Loucy (cell line): ENCODE results near the gene PAPSS2.

Experiments used
- H2AFZ ChIP-seq: fragments of 200-600 bp; sonication (generic); 2 replicates; pipeline ENCODE4 v1.6.0; 2016; ENCODE audit warnings: antibody characterized with exemption, mild to moderate bottlenecking, low read length, moderate library complexity
- H3F3A ChIP-seq: fragments of 200-600 bp; 2 replicates; pipeline ENCODE4 v1.6.0; 2016; ENCODE audit warnings: antibody characterized with exemption, low read depth, mild to moderate bottlenecking
- H3K27me3 ChIP-seq: fragments of 200-600 bp; sonication (generic); 2 replicates; pipeline ENCODE4 v1.6.1; 2014; ENCODE audit warnings: low read length, mild to moderate bottlenecking; ENCODE audit not compliant: insufficient read depth, poor library complexity, severe bottlenecking
- H3K36me3 ChIP-seq: fragments of 200-600 bp; sonication (generic); 2 replicates; pipeline ENCODE4 v1.6.1; 2016; ENCODE audit warnings: low read length; ENCODE audit not compliant: insufficient read depth
- H3K4me1 ChIP-seq: fragments of 200-600 bp; sonication (generic); 2 replicates; pipeline ENCODE4 v1.5.1; 2014; ENCODE audit warnings: low read length, mild to moderate bottlenecking; ENCODE audit not compliant: insufficient read depth, poor library complexity, severe bottlenecking
- H3K4me2 ChIP-seq: fragments of 200-600 bp; sonication (generic); 2 replicates; pipeline ENCODE4 v1.6.0; 2014; ENCODE audit warnings: antibody characterized with exemption, low read length, low read depth, mild to moderate bottlenecking; ENCODE audit not compliant: poor library complexity, severe bottlenecking
- H3K4me3 ChIP-seq: fragments of 200-600 bp; sonication (generic); 2 replicates; pipeline ENCODE4 v1.5.1; 2014; ENCODE audit warnings: low read length, mild to moderate bottlenecking, mixed read lengths; ENCODE audit not compliant: poor library complexity, severe bottlenecking
- H3K79me2 ChIP-seq: fragments of 200-600 bp; sonication (generic); 2 replicates; pipeline ENCODE4 v1.6.1; 2014; ENCODE audit warnings: low read length; ENCODE audit not compliant: insufficient read depth
- H3K9ac ChIP-seq: fragments of 200-600 bp; sonication (generic); 2 replicates; pipeline ENCODE4 v1.6.0; 2014; ENCODE audit warnings: mild to moderate bottlenecking, low read depth, low read length, moderate library complexity; ENCODE audit not compliant: poor library complexity, severe bottlenecking
- H3K9me2 ChIP-seq: fragments of 200-600 bp; sonication (generic); replicated peaks from 2 replicates; pipeline ENCODE4 v1.6.1; 2016; ENCODE audit warnings: low read depth, low read length, mixed read lengths
- H3K9me3 ChIP-seq: fragments of 200-600 bp; sonication (generic); 2 replicates; pipeline ENCODE4 v1.6.1; 2014; ENCODE audit warnings: mild to moderate bottlenecking, antibody characterized with exemption, low read length, low read depth; ENCODE audit not compliant: insufficient read depth
- H4K20me1 ChIP-seq: fragments of 200-600 bp; sonication (generic); 2 replicates; pipeline ENCODE4 v1.6.0; 2014; ENCODE audit warnings: antibody characterized with exemption, low read length, mild to moderate bottlenecking; ENCODE audit not compliant: insufficient read depth, poor library complexity, severe bottlenecking
- CTCF ChIP-seq: fragments of 200-600 bp; sonication (generic); conservative IDR thresholded peaks from 2 replicates; pipeline ENCODE4 v1.5.1; 2014; ENCODE audit warnings: mild to moderate bottlenecking, antibody characterized with exemption, low read length
- EZH2phosphoT487 ChIP-seq: fragments of 200-600 bp; IDR thresholded peaks from 2 replicates; pipeline ENCODE4 v1.6.1; 2018; ENCODE audit warnings: antibody characterized with exemption, mild to moderate bottlenecking, moderate library complexity, borderline replicate concordance

PAPSS2 gene

GRCh38 chr10:87660484-87661133, 931 bp downstream of the PAPSS2 start:
- Histone ChIP-seq H3K27me3 (no peaks in the 10 kb centered on the region), H3K79me2 (no peaks in the 10 kb centered on the region), H3K9me3 (no peaks in the 10 kb centered on the region), H2AFZ (peak overlapping the region; percentile 84), H3K4me1 (peaks cover 18% of the 10 kb centered on the region), H3K9me2 (no peaks in the 10 kb centered on the region), H4K20me1 (no peaks in the 10 kb centered on the region), H3F3A (no peaks in the 10 kb centered on the region), H3K9ac (peak overlapping the region; percentile 48), H3K36me3 (no peaks in the 10 kb centered on the region), H3K4me2 (peak overlapping the region; percentile 64), H3K4me3 (peak overlapping the region; percentile 69)
- TF ChIP-seq CTCF (no peak), EZH2phosphoT487 (no peak)

- H3K4me3 ChIP-seq, result no peak overlapping the region
- peaks cover 18% of the 10 kb centered on the region for H3K4me1 ChIP-seq
- no peak overlapping the region for H3K9ac ChIP-seq
- no peaks in the 10 kb centered on the region for H3F3A ChIP-seq
- no peaks in the 10 kb centered on the region for H3K36me3 ChIP-seq
- H3K27me3 ChIP-seq, result no peaks in the 10 kb centered on the region
- no peaks in the 10 kb centered on the region for H4K20me1 ChIP-seq
- no peaks in the 10 kb centered on the region for H3K79me2 ChIP-seq
- no peak for TF ChIP-seq CTCF
- TF ChIP-seq EZH2phosphoT487, result no peak
- H3K4me2 ChIP-seq, result no peak overlapping the region
- H2AFZ ChIP-seq, result peak overlapping the region; percentile 47; the same call in 1 of the 2 replicates
- H3K9me3 ChIP-seq, result no peaks in the 10 kb centered on the region
- no peaks in the 10 kb centered on the region for H3K9me2 ChIP-seq
Observed at GRCh38 chr10:87661861-87662785, 2.4 kb downstream of the PAPSS2 start.

GRCh38 chr10:87664276-87664701, 4.6 kb downstream of the PAPSS2 start:
- Histone ChIP-seq H3K79me2 (no peaks in the 10 kb centered on the region), H3K27me3 (no peaks in the 10 kb centered on the region), H3K4me2 (no peak overlapping the region), H3K4me3 (no peak overlapping the region), H3K9ac (no peak overlapping the region), H3K9me2 (no peaks in the 10 kb centered on the region), H3K36me3 (no peaks in the 10 kb centered on the region), H3F3A (no peaks in the 10 kb centered on the region), H4K20me1 (no peaks in the 10 kb centered on the region), H3K9me3 (no peaks in the 10 kb centered on the region), H2AFZ (no peak overlapping the region), H3K4me1 (peaks cover 18% of the 10 kb centered on the region)
- no peak for TF ChIP-seq EZH2phosphoT487
- TF ChIP-seq CTCF, result no peak
